PC-3 (cell line): Measurements from ENCODE around the gene PRKAR1B.

Source experiments
- EZH2 ChIP-seq: fragments of 300-600 bp; sonication (generic); IDR thresholded peaks from one replicate; pipeline ENCODE4 v1.6.1; 2017; ENCODE audit warnings: antibody characterized with exemption, mild to moderate bottlenecking, low read length; ENCODE audit not compliant: unreplicated experiment
- EZH2phosphoT487 ChIP-seq: fragments of 300-600 bp; sonication (generic); IDR thresholded peaks from 2 replicates; pipeline ENCODE4 v1.6.1; 2018; ENCODE audit warnings: mild to moderate bottlenecking, antibody characterized with exemption, low read length, borderline replicate concordance
- TF ChIP-seq, protein P1 (sequence below): fragments of 300-600 bp; sonication (generic); conservative IDR thresholded peaks from 2 replicates; pipeline ENCODE4 v1.5.1; 2017; ENCODE audit warnings: antibody characterized with exemption, low read depth, mild to moderate bottlenecking, low read length

DNA sequence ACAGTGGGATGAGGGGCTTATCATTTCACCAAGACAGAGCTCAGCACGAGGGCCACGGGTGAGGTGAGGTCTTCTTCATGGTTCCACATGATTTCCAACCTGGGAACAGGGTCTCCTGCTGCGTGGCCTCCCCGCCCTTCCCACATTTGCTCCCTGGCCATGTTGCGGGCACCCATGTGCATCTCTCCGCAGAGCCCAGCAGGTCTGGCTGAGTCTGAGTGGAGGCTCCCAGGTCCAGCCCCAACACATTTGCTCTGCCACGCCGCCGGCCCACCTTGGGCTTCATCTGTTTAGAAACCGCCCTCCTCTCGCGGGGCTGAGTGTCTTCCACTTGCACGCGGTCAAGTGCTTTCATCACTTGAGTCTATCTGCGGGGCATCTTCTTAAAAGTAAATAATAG lies 14.8 kb upstream of the PRKAR1B start:
- TF ChIP-seq, protein P1, sequence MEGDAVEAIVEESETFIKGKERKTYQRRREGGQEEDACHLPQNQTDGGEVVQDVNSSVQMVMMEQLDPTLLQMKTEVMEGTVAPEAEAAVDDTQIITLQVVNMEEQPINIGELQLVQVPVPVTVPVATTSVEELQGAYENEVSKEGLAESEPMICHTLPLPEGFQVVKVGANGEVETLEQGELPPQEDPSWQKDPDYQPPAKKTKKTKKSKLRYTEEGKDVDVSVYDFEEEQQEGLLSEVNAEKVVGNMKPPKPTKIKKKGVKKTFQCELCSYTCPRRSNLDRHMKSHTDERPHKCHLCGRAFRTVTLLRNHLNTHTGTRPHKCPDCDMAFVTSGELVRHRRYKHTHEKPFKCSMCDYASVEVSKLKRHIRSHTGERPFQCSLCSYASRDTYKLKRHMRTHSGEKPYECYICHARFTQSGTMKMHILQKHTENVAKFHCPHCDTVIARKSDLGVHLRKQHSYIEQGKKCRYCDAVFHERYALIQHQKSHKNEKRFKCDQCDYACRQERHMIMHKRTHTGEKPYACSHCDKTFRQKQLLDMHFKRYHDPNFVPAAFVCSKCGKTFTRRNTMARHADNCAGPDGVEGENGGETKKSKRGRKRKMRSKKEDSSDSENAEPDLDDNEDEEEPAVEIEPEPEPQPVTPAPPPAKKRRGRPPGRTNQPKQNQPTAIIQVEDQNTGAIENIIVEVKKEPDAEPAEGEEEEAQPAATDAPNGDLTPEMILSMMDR, result no peak
- TF ChIP-seq EZH2phosphoT487 (no peak), EZH2 (no peak)
